ENCODE data around the gene NAPSA. TPM values are rescaled to one million over a fixed set of nuclear protein-coding genes. Genes with fewer than 3 reads are reported as not detected.

Gene NAPSA
- total and polyA plus RNA-seq, 2 experiments from 2014 or later: 0.53 to 3.5 TPM

DNA sequence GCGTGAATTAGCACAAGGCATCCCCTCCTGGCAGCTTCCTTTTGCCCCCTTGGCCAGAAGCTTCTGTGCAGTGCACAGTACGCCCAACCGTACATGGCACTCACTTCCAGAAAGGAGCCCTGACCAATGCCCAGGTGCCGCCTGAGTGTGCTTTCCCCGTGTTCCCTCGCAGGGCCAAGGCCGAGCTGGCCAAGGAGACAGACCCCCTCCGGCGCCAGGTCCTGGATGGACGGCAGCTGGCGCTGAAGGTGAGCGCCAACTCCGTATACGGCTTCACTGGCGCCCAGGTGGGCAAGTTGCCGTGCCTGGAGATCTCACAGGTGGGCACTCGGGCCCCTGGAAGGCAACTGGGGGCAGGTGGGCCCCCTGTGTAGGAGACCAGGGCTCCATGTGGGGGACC is 43.9 kb upstream of the NAPSA start:
- peaks cover 5% of the 10 kb centered on the region for H3K36me3 ChIP-seq
- H3K27ac ChIP-seq: no peak overlapping the region
- H3K4me1 ChIP-seq (ENCODE audit: low read depth): no peaks in the 10 kb centered on the region
- no peaks in the 10 kb centered on the region for H3K27me3 ChIP-seq
- TF ChIP-seq, protein P1, sequence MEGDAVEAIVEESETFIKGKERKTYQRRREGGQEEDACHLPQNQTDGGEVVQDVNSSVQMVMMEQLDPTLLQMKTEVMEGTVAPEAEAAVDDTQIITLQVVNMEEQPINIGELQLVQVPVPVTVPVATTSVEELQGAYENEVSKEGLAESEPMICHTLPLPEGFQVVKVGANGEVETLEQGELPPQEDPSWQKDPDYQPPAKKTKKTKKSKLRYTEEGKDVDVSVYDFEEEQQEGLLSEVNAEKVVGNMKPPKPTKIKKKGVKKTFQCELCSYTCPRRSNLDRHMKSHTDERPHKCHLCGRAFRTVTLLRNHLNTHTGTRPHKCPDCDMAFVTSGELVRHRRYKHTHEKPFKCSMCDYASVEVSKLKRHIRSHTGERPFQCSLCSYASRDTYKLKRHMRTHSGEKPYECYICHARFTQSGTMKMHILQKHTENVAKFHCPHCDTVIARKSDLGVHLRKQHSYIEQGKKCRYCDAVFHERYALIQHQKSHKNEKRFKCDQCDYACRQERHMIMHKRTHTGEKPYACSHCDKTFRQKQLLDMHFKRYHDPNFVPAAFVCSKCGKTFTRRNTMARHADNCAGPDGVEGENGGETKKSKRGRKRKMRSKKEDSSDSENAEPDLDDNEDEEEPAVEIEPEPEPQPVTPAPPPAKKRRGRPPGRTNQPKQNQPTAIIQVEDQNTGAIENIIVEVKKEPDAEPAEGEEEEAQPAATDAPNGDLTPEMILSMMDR (IDR thresholded peaks at IDR 0.05; ENCODE audit: low read depth, low read length): no peak
- no peak for DNase-seq (ENCODE audit: low read depth in 1 of 2, low spot score in 1 of 2)
- no peaks in the 10 kb centered on the region for H3K9me3 ChIP-seq (ENCODE audit: low read depth)
- no peak overlapping the region for H3K4me3 ChIP-seq

DNA sequence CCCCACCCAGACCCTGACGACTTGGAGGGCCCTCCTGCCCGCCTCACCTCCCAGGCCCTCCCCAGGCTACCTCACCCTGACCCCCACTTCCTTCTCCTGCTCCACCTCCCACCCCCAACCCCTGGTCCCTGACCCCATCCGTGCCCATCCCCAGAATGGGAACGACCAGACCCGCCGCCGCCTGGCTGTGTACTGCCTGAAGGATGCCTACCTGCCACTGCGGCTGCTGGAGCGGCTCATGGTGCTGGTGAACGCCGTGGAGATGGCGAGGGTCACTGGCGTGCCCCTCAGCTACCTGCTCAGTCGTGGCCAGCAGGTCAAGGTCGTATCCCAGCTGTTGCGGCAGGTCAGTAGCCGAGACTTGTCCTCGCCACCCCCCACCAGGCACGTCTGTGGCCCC is 41.4 kb upstream of the NAPSA start:
- DNase-seq (ENCODE audit: low read depth in 1 of 2, low spot score in 1 of 2): no peak
- no peaks in the 10 kb centered on the region for H3K27me3 ChIP-seq
- peaks cover 5% of the 10 kb centered on the region for H3K36me3 ChIP-seq
- no peak overlapping the region for H3K27ac ChIP-seq
- H3K9me3 ChIP-seq (ENCODE audit: low read depth): no peaks in the 10 kb centered on the region
- H3K4me1 ChIP-seq (ENCODE audit: low read depth): no peaks in the 10 kb centered on the region
- no peak overlapping the region for H3K4me3 ChIP-seq
- TF ChIP-seq, protein P1 (IDR thresholded peaks at IDR 0.05; ENCODE audit: low read depth, low read length): no peak

DNA sequence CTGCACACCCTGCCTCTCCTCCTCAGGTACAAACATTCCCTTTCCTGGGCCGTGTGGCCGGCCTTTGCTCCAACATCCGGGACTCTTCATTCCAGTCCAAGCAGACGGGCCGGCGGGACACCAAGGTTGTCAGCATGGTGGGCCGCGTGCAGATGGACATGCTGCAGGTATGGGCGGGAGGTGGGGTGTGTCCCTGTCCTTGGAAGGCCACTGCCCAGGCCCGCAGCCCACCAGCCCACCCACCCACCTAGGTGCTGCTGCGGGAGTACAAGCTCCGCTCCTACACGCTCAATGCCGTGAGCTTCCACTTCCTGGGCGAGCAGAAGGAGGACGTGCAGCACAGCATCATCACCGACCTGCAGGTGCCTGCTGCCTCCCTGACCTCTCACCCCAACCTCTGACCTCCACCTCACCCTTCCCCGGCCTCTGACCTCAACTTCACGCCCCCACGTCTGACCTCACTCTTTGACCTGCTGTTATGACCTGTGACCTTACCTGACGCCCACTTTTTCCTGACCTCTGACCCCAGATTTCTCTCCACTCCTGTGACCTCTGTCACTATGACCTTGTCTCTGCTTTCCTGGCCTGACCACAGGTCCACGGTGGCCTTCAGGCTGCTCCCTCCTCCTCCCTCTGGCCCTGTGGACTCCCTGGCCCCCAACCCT is 40.8 kb upstream of the NAPSA start:
- Histone ChIP-seq H3K4me3 (no peak overlapping the region), H3K36me3 (peaks cover 5% of the 10 kb centered on the region), H3K27ac (no peak overlapping the region), H3K27me3 (no peaks in the 10 kb centered on the region), H3K9me3 (ENCODE audit: low read depth) (no peaks in the 10 kb centered on the region), H3K4me1 (ENCODE audit: low read depth) (no peaks in the 10 kb centered on the region)
- no peak for DNase-seq (ENCODE audit: low read depth in 1 of 2, low spot score in 1 of 2)
- TF ChIP-seq, protein P1 (IDR thresholded peaks at IDR 0.05; ENCODE audit: low read depth, low read length): no peak

DNA sequence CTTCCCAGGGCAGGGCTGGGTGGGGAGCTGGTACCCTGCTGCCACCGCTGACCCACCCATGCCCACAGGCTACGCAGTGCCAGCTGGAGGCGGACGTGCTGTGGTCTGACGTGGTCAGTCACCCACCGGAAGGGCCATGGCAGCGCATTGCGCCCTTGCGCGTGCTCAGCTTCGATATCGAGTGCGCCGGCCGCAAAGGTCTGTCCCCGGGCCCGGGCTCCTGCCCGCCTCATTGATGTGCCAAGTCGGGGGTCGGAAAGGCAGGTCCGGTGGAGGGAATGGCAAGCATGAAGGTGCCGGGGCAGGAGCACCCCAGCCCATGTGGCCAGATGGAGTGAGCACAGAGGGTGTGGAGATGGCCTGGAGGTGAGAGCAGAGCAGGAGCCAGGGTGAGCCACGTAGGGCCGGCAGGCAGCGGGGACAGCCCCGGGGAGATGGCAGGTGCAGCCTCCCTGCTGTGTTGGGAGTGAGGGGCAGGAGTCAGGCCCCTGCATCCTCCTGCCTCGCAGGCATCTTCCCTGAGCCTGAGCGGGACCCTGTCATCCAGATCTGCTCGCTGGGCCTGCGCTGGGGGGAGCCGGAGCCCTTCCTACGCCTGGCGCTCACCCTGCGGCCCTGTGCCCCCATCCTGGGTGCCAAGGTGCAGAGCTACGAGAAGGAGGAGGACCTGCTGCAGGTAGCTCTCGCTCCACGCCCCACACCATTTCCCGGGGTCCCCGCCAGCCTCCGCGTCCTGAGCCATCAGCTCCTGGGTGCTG is 37.3 kb upstream of the NAPSA start:
- TF ChIP-seq, protein P1 (IDR thresholded peaks at IDR 0.05; ENCODE audit: low read depth, low read length): no peak
- no peak overlapping the region for H3K27ac ChIP-seq
- no peaks in the 10 kb centered on the region for H3K9me3 ChIP-seq (ENCODE audit: low read depth)
- no peak overlapping the region for H3K4me3 ChIP-seq
- H3K27me3 ChIP-seq: no peaks in the 10 kb centered on the region
- no peak for DNase-seq (ENCODE audit: low read depth in 1 of 2, low spot score in 1 of 2)
- H3K36me3 ChIP-seq: no peaks in the 10 kb centered on the region
- no peaks in the 10 kb centered on the region for H3K4me1 ChIP-seq (ENCODE audit: low read depth)

DNA sequence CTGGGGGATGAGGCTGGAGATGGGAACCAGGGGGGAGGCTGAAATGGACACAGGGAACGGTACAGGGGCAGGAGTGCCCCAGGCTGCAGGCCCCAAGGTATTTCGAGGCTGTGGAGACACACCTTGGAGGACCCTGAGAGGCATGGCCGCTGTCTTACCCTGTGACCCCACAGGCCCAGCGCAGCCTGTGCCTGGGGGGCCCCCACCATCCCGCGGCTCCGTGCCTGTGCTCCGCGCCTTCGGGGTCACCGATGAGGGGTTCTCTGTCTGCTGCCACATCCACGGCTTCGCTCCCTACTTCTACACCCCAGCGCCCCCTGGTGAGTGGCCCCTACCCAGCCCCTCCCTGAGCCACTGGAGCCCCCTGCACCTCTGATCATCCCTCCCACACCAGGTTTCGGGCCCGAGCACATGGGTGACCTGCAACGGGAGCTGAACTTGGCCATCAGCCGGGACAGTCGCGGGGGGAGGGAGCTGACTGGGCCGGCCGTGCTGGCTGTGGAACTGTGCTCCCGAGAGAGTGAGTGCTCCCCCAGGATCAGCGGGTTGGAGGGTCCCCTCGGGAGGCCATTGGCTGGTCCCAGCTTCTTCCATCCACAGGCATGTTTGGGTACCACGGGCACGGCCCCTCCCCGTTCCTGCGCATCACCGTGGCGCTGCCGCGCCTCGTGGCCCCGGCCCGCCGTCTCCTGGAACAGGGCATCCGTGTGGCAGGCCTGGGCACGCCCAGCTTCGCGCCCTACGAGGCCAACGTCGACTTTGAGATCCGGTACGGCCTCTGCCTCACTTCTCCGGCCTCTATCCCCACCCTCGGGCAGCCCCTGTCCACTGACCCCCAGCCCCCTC is 36.4 kb upstream of the NAPSA start:
- no peaks in the 10 kb centered on the region for H3K9me3 ChIP-seq (ENCODE audit: low read depth)
- H3K27ac ChIP-seq: no peak overlapping the region
- H3K27me3 ChIP-seq: no peaks in the 10 kb centered on the region
- H3K4me3 ChIP-seq: no peak overlapping the region
- TF ChIP-seq, protein P1 (IDR thresholded peaks at IDR 0.05; ENCODE audit: low read depth, low read length): no peak
- no peaks in the 10 kb centered on the region for H3K4me1 ChIP-seq (ENCODE audit: low read depth)
- H3K36me3 ChIP-seq: no peaks in the 10 kb centered on the region
- no peak for DNase-seq (ENCODE audit: low read depth in 1 of 2, low spot score in 1 of 2)
